ENCODE measurements around the gene TULP1.

The TULP1 gene

DNA sequence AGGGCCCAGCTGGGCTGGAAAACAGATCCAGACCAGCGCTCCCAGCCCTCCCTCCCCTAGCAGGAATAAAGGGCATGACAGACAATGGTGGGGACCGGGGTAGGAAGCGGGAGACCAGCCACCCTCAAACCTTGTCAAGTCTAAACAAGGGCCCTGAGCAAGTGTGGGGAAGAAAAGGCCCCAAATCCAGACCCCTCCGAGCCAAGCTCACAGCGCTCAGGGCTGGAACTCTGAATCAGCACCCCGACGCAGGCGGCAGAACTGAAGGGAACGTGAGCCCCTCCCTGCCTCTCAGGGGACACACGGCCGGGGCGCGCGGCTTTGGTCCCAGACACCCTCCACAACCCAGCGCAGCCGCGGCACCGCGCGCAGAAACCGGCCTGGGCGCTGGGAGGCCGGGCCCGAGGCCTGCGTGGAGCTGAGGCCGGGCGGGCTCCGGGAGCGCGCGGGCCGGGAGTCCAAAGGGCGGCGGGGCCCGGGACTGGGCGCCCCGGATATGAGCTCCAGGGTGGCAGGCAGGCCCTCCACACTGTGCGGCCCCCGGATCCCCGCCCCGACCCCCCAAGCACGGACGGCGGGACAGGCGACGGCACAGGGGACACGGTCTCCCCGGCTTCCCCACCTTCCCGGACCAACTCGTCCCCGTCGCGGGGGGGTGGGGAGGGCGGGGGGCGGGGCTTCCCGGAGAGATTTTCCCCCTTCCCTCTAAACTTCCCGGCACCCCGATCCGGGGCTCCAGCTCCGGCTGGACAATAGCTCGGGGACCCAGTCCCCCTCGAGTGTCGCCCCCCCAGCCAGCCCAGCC is 16.5 kb downstream of the TULP1 start:
- no peak for DNase-seq

GRCh38 chr6:35495258-35496035 is 17.2 kb downstream of the TULP1 start:
- no peak for DNase-seq

GRCh38 chr6:35494161-35494563 is 18.5 kb downstream of the TULP1 start:
- peak; percentile 83 for DNase-seq

DNA sequence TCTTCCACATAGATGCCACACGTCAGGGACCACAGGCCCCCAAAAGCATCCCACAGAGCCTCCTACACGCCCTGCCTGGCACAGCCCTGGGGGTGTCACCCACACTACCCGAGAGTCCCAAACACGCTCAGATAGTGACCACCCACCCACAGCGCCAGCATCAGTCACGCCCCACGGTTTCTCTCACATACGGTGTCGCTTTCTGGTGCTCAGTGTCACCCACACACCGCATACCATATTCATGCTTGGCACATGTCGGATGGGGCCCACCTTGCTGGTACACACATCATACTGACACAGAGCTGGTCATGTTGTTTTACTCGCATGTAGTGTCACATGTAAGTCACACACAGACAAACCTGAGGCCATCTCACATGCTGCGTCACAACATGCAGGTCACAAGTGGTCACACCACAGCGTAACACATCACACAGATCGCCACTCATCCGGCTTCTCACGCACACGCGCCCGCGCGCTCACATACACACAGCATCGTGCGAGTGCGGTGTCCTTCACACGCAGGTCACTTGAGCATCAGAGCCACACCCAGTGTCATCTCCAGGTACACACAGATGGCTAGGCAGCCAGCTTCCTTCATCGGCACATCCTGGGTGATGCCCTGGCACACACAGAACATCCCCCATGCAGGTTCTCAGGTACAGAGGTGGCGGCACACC is 19.3 kb downstream of the TULP1 start:
- no peak for DNase-seq

- no peak for DNase-seq
Measured at GRCh38 chr6:35492974-35493284, 19.8 kb downstream of the TULP1 start.

DNA sequence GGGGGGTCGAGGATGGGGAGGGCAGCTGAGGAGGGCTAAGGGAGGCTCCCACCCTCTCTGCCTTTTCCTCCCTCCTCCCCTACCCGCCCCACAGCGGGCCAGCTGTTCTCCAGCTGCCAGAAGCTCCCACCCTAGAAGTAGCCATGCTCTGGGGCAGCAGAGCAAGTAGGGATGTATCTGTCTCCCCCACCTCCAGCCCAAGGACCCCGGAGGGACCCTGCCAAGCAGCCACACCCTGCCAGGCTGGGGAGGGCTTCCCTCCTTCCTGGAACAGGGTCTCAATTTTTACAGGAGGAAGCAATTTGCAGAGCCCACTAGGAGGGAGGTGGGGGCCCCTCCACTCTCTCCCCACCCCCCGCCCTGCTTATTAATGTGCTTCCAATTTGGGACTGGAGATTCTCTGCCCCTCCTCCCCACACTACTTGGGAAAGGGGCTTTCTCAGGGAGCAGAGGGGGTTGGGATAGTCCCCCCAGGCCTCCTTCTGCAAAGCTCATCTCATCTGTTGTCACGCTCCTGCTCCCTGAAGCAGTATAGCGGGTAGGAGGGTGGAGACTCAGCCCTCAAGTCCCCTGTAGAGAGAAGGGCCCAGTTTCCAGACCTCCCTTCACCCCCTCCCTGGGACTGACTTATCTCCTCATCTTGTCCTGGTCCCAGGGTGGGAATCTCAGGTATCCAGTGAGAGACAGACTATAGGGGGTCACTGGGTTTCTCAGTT is 20.3 kb downstream of the TULP1 start:
- no peak for DNase-seq

DNA sequence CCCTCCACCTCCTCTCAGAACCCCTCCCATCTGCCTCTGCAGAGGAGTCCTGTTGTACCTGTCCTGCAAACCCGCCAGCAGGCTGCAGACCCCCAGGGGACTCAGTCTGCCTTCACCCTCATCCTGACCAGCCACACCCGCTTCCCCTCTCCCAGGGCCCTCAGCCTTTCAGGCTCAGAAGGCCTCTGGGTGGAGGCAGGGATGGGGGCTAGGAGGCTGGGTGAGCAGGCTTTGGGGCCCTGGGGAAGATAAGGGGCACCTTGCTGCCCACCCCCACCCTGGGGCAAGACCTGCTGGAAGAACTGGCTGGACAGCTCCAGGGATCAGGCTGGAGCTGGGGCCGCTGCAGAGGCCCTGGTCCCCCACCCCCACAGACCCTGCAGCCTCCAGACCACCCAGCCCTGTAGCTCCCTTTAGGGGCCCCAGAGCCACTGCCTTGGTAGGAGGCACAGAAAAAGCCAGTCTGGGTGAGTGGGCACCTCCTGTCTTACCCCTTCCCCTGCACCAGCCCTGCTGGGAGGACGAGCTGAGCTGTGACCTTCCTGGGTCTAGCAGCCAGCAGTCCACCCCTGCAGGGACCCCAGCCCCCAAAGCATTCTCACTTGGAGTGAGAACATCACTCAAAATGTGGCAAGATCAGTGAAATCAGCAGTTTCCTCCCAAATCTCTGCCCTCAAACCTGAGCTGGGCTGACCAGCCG is 21.0 kb downstream of the TULP1 start:
- DNase-seq: no peak

DNA sequence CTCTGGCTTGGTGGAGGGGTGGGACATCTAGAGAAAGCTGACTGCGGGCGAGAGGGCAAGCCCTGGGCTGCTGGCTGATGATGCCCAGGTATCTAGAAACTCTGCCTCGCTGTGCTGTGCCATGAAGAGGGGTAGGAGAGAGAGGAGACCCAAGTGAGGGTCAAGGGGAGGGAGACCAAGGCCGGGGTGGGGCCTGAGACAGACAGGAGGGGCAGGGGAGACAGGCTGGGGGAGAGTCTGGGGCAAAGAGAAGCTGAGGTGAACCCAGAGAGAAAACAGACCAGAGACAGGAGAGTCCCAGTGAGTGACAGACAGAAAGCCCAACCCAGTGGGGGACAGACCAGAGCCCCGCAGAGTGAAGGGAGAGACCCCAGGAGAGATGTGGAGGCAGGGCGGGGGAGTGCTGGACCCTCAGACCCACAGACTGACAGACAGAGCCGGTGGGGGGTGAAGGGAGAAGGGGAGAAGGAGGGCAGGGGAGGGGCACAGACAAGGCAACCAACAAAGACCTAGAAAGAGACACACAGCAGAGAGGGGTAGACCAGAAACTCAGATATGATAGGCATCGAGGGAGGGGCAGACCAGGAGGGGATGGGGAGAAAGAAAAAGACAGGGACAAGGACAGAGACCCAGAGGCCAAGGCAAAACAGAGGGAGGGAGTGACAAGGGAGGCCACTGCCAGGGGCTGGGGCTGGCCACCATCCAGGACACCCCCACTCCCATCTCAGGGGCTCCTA is 21.7 kb downstream of the TULP1 start:
- DNase-seq: no peak

DNA sequence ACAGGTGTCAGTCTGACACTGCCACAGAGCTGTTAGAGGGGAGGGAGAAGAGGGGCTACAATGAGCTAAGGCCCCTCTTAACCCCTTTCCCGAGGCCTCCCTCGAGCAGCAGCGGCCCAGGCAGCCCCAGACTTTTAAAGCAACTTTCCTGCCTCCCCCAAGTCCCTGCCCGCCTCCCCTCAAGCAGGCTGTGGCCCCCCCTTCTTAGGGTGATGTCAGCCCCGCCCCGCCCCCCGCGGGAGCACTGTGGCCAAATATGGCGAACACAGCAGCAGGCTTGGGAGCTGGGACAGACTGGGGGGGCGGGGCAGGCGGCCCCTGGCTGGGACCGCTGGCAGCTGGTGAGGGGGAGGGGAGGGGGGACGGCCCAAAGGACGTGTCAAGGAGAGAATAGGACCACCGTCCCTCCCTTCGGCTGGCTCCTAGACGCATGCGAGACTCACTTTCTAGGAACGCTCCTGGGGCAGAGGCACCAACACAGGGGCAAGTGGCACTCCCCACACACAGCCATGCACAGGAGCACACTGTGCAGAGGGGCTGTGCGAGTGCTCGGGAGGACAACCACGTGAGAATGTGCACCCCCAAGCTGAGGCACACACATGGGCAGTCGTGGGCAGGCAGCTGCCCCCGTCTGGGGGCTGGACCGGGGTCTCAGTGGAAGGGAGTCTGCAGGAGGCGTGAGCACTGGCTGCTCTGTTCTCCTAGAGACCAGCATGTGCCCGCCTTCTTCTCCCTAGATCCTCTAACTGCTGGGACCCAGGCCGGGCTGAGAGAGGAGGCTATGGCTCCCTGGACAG is 22.5 kb downstream of the TULP1 start:
- DNase-seq: no peak

- no peak for DNase-seq
Measured at GRCh38 chr6:35489066-35489465, 23.6 kb downstream of the TULP1 start.

GRCh38 chr6:35488517-35488862 is 24.2 kb downstream of the TULP1 start:
- no peak for DNase-seq

GRCh38 chr6:35487658-35488516 is 24.8 kb downstream of the TULP1 start:
- peak; percentile 68 for DNase-seq

DNA sequence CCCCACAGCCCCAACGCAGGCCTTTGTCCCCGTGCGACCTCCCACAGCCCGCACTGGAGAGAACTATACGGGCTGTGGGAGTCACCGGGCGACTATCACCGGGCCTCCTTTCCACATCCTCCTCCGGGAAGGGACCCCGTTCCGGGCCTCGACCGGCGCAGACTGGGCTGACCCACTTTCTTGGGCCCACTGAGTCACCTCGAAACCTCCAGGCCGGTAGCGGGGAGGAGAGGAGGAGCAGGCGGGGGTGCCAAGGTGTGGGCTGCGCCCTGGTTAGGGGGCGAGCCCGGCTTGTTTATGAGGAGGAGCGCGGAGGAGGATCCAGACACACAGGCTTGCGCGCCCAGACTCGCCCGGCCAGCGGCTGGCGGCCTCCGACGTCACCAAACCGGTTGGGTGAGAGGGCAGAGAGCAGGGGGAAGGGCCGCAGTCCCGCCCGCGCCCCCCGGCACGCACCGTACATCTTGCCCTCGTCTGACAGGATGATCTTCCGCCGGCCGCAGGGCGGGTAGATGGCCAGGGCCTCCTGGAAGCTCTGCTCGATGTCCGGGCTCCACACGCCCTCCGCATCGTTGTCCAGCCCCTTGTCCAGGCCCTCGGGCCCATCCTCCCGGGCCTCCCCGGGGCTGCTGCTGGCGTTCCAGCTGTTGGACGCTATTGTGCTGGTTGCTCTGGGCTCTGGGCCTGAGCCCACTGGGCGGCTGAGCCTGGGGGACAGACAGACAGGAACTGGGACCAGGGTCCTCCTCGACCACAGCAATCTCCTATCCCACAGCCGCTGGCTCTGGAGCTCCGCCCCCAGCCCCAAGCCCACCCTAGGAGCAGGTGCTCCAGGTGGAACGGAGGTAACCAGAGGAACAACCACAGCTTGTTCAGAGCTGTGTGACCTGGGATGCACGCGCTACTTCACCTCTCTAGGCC is 26.4 kb downstream of the TULP1 start:
- DNase-seq: no peak

DNA sequence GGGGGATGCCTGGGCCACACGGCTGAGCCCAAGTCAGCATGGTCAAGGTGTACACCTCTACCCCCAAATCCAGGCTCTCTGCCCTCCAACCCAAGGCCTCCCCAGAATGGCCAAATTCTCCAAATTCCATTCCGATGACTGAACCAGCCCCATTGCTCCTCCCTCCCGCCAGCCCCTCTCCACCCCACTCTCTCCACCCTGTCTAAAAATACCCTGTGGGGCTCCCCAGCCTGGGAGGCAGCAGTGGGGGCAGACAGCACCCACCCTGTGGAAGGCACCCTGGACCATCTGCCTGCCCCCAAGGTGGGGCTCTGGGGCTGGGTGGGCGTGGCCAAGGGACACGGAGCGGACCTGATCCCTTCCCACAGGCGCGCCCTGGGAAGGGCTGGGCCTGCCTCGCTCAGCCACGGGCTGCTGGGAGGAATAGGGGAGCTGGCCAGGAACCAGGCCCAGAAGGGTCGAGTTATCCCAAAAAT is 27.3 kb downstream of the TULP1 start:
- DNase-seq: no peak

GRCh38 chr6:35484921-35485392 is 27.7 kb downstream of the TULP1 start:
- DNase-seq: no peak

- DNase-seq: no peak
Measured at GRCh38 chr6:35483893-35484645, 28.6 kb downstream of the TULP1 start.

DNA sequence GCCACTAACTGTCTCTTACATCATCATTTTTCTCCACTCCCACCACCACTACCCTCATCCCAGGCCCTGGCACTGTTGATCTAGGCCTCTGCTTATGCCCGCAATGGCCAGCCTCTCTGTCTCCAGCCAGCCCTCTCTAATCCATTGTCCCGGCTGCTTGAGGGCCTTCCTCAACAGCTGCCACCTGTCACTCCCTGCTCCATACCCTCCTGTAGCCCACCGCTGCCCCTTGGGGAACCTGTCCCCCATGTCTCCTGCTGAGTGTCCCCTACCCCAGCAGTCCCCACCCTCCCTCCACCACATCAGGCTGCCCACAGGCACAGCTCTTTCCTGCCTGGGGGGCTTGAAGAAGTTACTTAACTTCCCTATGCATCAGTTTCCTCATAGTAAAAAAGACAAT is 29.2 kb downstream of the TULP1 start:
- no peak for DNase-seq

- no peak for DNase-seq
Measured at GRCh38 chr6:35483062-35483461, 29.6 kb downstream of the TULP1 start.

Measured in GDM1 (cell line).